Vagina (tissue), 2 donors: ENCODE results near the gene PKD1L1. TPM values are rescaled to one million over a fixed set of nuclear protein-coding genes. Genes with fewer than 3 reads are reported as not detected.

Experiments used
- DNase-seq, 2 donors: peaks; one replicate each; pipeline ENCODE4 v3.0.0-alpha.2; 2017; ENCODE audit errors: extremely low spot score in 2 of 2
- H3K27ac ChIP-seq: fragments of 200-600 bp; sonication (generic); one replicate; pipeline ENCODE4 v1.5.1; 2019
- H3K27me3 ChIP-seq: fragments of 200-600 bp; sonication (generic); one replicate; pipeline ENCODE4 v1.5.1; 2019
- H3K36me3 ChIP-seq, 2 donors: fragments of 200-600 bp; sonication (generic); one replicate each; pipeline ENCODE4 v1.5.1; 2017 to 2019
- H3K4me1 ChIP-seq: fragments of 200-600 bp; sonication (generic); one replicate; pipeline ENCODE4 v1.5.1; 2019
- H3K4me3 ChIP-seq, 2 donors: fragments of 200-600 bp; sonication (generic); 1 replicate in 1 of 2; 2 replicates in 1 of 2; pipeline ENCODE4 v1.5.1; 2016 to 2019
- H3K9me3 ChIP-seq: fragments of 200-600 bp; sonication (generic); one replicate; pipeline ENCODE4 v1.5.1; 2019
- POLR2A ChIP-seq, 2 donors: fragments of 450-650 bp; IDR thresholded peaks; one replicate each; pipeline ENCODE4 v1.6.1; 2017; ENCODE audit warnings: antibody characterized with exemption in 2 of 2, mild to moderate bottlenecking in 2 of 2, moderate library complexity in 2 of 2
- POLR2AphosphoS5 ChIP-seq, 2 donors: sonication (generic); formaldehyde crosslinking; IDR thresholded peaks; one replicate each; pipeline ENCODE4 v1.9.0; 2017; ENCODE audit warnings: antibody characterized with exemption in 2 of 2, mild to moderate bottlenecking in 2 of 2, low read depth in 1 of 2; ENCODE audit not compliant: insufficient read depth in 1 of 2
- intact Hi-C: fragments of 100-400 bp; cut with DNase I; formaldehyde crosslinking; loops from one replicate; pipeline ENCODE4 v1.15.1; 2023
- total RNA-seq: library from RNA; depleted of rRNA; stranded (reverse); fragments of >200 nt; gene quantifications from one replicate; pipeline ENCODE4 v1.2.3, GENCODE V29; 2016
- TF ChIP-seq, protein P1 (sequence below), 3 experiments: fragments of 450-650 bp in 2 of 3; fragments of 200-600 bp in 1 of 3; sonication (generic) in 1 of 3; IDR thresholded peaks; one replicate each; pipeline ENCODE4 v1.5.1; 2017 to 2019; ENCODE audit warnings: antibody characterized with exemption in 3 of 3, mild to moderate bottlenecking in 2 of 3, moderate library complexity in 2 of 3

Gene PKD1L1
- total RNA-seq, 1 donor from 2014 or later = 0.49 TPM

GRCh38 chr7:47817917-47818316 lies 130.3 kb downstream of the PKD1L1 start:
- no peak for TF ChIP-seq POLR2AphosphoS5 (IDR thresholded peaks at IDR 0.05; ENCODE audit: insufficient read depth in 1 of 2, low read depth in 1 of 2)
- no peak for TF ChIP-seq POLR2A (IDR thresholded peaks at IDR 0.05)
- TF ChIP-seq, protein P1, sequence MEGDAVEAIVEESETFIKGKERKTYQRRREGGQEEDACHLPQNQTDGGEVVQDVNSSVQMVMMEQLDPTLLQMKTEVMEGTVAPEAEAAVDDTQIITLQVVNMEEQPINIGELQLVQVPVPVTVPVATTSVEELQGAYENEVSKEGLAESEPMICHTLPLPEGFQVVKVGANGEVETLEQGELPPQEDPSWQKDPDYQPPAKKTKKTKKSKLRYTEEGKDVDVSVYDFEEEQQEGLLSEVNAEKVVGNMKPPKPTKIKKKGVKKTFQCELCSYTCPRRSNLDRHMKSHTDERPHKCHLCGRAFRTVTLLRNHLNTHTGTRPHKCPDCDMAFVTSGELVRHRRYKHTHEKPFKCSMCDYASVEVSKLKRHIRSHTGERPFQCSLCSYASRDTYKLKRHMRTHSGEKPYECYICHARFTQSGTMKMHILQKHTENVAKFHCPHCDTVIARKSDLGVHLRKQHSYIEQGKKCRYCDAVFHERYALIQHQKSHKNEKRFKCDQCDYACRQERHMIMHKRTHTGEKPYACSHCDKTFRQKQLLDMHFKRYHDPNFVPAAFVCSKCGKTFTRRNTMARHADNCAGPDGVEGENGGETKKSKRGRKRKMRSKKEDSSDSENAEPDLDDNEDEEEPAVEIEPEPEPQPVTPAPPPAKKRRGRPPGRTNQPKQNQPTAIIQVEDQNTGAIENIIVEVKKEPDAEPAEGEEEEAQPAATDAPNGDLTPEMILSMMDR (IDR thresholded peaks at IDR 0.05) = no peak
- Histone ChIP-seq H3K27me3 (no peaks in the 10 kb centered on the region), H3K27ac (no peak overlapping the region), H3K4me3 (no peak overlapping the region), H3K36me3 (no peaks in the 10 kb centered on the region), H3K9me3 (no peaks in the 10 kb centered on the region), H3K4me1 (no peaks in the 10 kb centered on the region)
- DNase-seq = no peak
- intact Hi-C loops = loop anchor here (2.0 to 5.0 kb wide), 2 partner anchors 376 to 553 kb away; no protein-coding TSS in a partner anchor

DNA sequence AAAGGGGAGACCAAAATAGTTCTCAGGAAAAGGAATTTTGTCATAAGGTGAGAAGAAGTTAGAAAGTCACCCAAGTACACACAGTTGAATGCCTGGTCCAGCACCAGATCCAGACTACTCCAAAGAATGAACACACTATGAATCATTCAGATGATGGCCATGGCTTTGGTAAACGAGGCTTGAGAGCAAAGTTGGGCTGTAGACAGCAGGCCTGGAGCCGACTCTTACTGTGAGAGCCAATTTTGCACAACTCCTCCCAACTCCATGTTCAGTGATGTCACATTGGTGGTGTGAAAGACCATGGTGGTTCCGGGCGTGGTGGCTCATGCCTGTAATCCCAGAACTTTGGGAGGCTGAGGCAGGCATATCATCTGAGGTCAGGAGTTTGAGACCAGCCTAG lies 131.6 kb downstream of the PKD1L1 start:
- Histone ChIP-seq H3K27me3 (no peaks in the 10 kb centered on the region), H3K36me3 (no peaks in the 10 kb centered on the region), H3K4me3 (no peak overlapping the region), H3K27ac (no peak overlapping the region), H3K9me3 (no peaks in the 10 kb centered on the region), H3K4me1 (no peaks in the 10 kb centered on the region)
- intact Hi-C loops = loop anchor here (5.0 kb wide), 1 partner anchor 374 kb away; no protein-coding TSS in a partner anchor
- DNase-seq = no peak
- TF ChIP-seq, protein P1 (IDR thresholded peaks at IDR 0.05) = no peak
- TF ChIP-seq POLR2A (IDR thresholded peaks at IDR 0.05) (no peak), POLR2AphosphoS5 (IDR thresholded peaks at IDR 0.05; ENCODE audit: insufficient read depth in 1 of 2, low read depth in 1 of 2) (no peak)

GRCh38 chr7:47815867-47816266 lies 132.4 kb downstream of the PKD1L1 start:
- H3K27me3 ChIP-seq = no peaks in the 10 kb centered on the region
- intact Hi-C loops = loop anchor here (5.0 kb wide), 1 partner anchor 374 kb away; no protein-coding TSS in a partner anchor
- no peak overlapping the region for H3K27ac ChIP-seq
- no peak for DNase-seq
- H3K9me3 ChIP-seq = no peaks in the 10 kb centered on the region
- TF ChIP-seq, protein P1 (IDR thresholded peaks at IDR 0.05) = no peak
- TF ChIP-seq POLR2AphosphoS5 (IDR thresholded peaks at IDR 0.05; ENCODE audit: insufficient read depth in 1 of 2, low read depth in 1 of 2) (no peak), POLR2A (IDR thresholded peaks at IDR 0.05) (no peak)
- no peak overlapping the region for H3K4me3 ChIP-seq
- H3K36me3 ChIP-seq = no peaks in the 10 kb centered on the region
- H3K4me1 ChIP-seq = no peaks in the 10 kb centered on the region

GRCh38 chr7:47814905-47815613 lies 133.2 kb downstream of the PKD1L1 start:
- H3K27ac ChIP-seq = no peak overlapping the region
- intact Hi-C loops = loop anchor here (5.0 kb wide), 1 partner anchor 373 kb away; no protein-coding TSS in a partner anchor
- no peak overlapping the region for H3K4me3 ChIP-seq
- no peak for DNase-seq
- TF ChIP-seq POLR2A (IDR thresholded peaks at IDR 0.05) (no peak), POLR2AphosphoS5 (IDR thresholded peaks at IDR 0.05; ENCODE audit: insufficient read depth in 1 of 2, low read depth in 1 of 2) (no peak)
- TF ChIP-seq, protein P1 (IDR thresholded peaks at IDR 0.05) = no peak
- no peaks in the 10 kb centered on the region for H3K9me3 ChIP-seq
- no peaks in the 10 kb centered on the region for H3K4me1 ChIP-seq
- no peaks in the 10 kb centered on the region for H3K27me3 ChIP-seq
- no peaks in the 10 kb centered on the region for H3K36me3 ChIP-seq

DNA sequence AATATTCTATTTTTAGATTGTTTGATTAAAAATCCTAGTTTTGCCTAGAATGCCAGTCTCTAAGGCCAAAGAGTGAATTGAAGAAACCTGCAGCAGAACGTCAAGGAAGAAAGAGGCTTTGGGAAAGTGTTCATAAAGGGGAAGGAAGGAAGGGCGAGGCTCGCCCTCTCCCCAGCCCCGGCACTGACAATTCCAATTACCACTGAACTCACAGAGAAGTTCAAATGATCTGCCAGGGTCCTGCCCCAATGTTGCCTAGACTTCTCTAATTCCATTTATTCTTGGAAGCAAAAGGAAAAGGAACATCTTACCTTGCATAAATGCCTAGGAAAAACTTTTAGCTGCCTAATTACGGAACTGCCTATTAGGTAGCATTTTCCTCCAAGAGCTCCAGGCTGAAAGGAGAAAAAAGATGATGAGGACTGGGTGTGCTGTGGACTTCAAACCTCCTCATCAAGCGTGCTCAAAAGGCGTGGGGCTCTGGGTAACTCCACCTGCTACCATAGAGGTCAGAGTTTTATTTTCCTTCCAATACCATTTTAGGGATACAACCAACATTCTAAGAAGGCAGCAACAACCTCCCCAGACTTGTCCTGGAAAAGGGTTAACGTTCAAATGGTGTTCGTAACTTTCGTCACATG lies 134.5 kb downstream of the PKD1L1 start:
- no peaks in the 10 kb centered on the region for H3K4me1 ChIP-seq
- no peak overlapping the region for H3K4me3 ChIP-seq
- no peaks in the 10 kb centered on the region for H3K9me3 ChIP-seq
- TF ChIP-seq, protein P1 (IDR thresholded peaks at IDR 0.05) = no peak
- TF ChIP-seq POLR2AphosphoS5 (IDR thresholded peaks at IDR 0.05; ENCODE audit: insufficient read depth in 1 of 2, low read depth in 1 of 2) (no peak), POLR2A (IDR thresholded peaks at IDR 0.05) (no peak)
- H3K27ac ChIP-seq = no peak overlapping the region
- intact Hi-C loops = no loop called here
- no peaks in the 10 kb centered on the region for H3K36me3 ChIP-seq
- no peak for DNase-seq
- H3K27me3 ChIP-seq = no peaks in the 10 kb centered on the region
